Liver (tissue), 9 donors: ENCODE data around the gene NSDHL. TPM values are rescaled to one million over a fixed set of nuclear protein-coding genes. Genes with fewer than 3 reads are reported as not detected.
"Not testable (repeated sequence)": the region's sequence is repeated elsewhere in the genome, so short reads cannot be mapped to it uniquely, and the experiment has no call there.

ENCODE experiments used
- DNase-seq: peaks from one replicate; pipeline ENCODE4 v3.0.0-alpha.2; 2017; ENCODE audit warnings: low spot score
- H3K27ac ChIP-seq, 2 donors: one replicate each; pipeline ENCODE4 v1.7.0; 2013; ENCODE audit warnings: inconsistent platforms in 2 of 2, low read length in 2 of 2, control low read depth in 1 of 2, low read depth in 1 of 2, mild to moderate bottlenecking in 1 of 2
- H3K27me3 ChIP-seq, 4 donors: one replicate each; pipeline versions ENCODE4 v1.6.1 to v1.7.0; 2013; ENCODE audit warnings: low read length in 3 of 4, inconsistent platforms in 1 of 4, mild to moderate bottlenecking in 1 of 4, moderate library complexity in 1 of 4; ENCODE audit not compliant: control insufficient read depth in 4 of 4, insufficient read depth in 4 of 4
- H3K36me3 ChIP-seq, 4 donors: one replicate each; pipeline versions ENCODE4 v1.6.1 to v1.7.0; 2013; ENCODE audit warnings: low read length in 3 of 4, mild to moderate bottlenecking in 3 of 4, low read depth in 1 of 4, moderate library complexity in 1 of 4; ENCODE audit not compliant: control insufficient read depth in 4 of 4, insufficient read depth in 3 of 4
- H3K4me1 ChIP-seq, 4 donors: one replicate each; pipeline versions ENCODE4 v1.6.1 to v1.7.0; 2013; ENCODE audit warnings: low read length in 3 of 4, mild to moderate bottlenecking in 3 of 4, moderate library complexity in 1 of 4; ENCODE audit not compliant: control insufficient read depth in 4 of 4, insufficient read depth in 4 of 4
- H3K4me3 ChIP-seq, 3 donors: one replicate each; pipeline versions ENCODE4 v1.6.1 to v1.7.0; 2013; ENCODE audit warnings: low read length in 3 of 3, control low read depth in 1 of 3, low read depth in 1 of 3, mild to moderate bottlenecking in 1 of 3
- H3K9ac ChIP-seq, 2 donors: one replicate each; pipeline ENCODE4 v1.7.0; 2013; ENCODE audit warnings: low read length in 2 of 2, mild to moderate bottlenecking in 2 of 2, moderate library complexity in 2 of 2, control low read depth in 1 of 2, low read depth in 1 of 2
- H3K9me3 ChIP-seq, 4 donors: one replicate each; pipeline versions ENCODE4 v1.6.1 to v1.7.0; 2013; ENCODE audit warnings: low read length in 3 of 4; ENCODE audit not compliant: control insufficient read depth in 4 of 4
- ATF3 ChIP-seq: IDR thresholded peaks from 2 replicates; pipeline ENCODE4 v1.6.1; 2016; ENCODE audit warnings: antibody characterized with exemption
- CTCF ChIP-seq: fragments of 150-350 bp; IDR thresholded peaks from 2 replicates; pipeline ENCODE4 v1.5.1; 2017; ENCODE audit warnings: improper control_type of control experiment, low read depth, low read length; ENCODE audit not compliant: missing input control
- EGR1 ChIP-seq, 2 donors: IDR thresholded peaks; 2 replicates each; pipeline ENCODE4 v1.6.1; 2016 to 2018; ENCODE audit warnings: antibody characterized with exemption in 2 of 2, low read depth in 2 of 2
- FOXA1 ChIP-seq: IDR thresholded peaks from 2 replicates; pipeline ENCODE4 v1.6.1; 2016; ENCODE audit warnings: antibody characterized with exemption
- FOXA2 ChIP-seq: IDR thresholded peaks from 2 replicates; pipeline ENCODE4 v1.6.1; 2016; ENCODE audit warnings: antibody characterized with exemption
- GABPA ChIP-seq, 2 donors: IDR thresholded peaks in 1 of 2; conservative IDR thresholded peaks in 1 of 2; 2 replicates each; pipeline ENCODE4 v1.6.1; 2016; ENCODE audit warnings: antibody characterized with exemption in 2 of 2, mild to moderate bottlenecking in 1 of 2, moderate library complexity in 1 of 2
- HNF4A ChIP-seq, 2 donors: conservative IDR thresholded peaks; 2 replicates each; pipeline ENCODE4 v1.6.1; 2016; ENCODE audit warnings: antibody characterized with exemption in 2 of 2, mild to moderate bottlenecking in 2 of 2
- HNF4G ChIP-seq: IDR thresholded peaks from 2 replicates; pipeline ENCODE4 v1.6.1; 2016; ENCODE audit warnings: antibody characterized with exemption
- JUND ChIP-seq, 2 donors: IDR thresholded peaks; 2 replicates each; pipeline ENCODE4 v1.6.1; 2016; ENCODE audit warnings: antibody characterized with exemption in 2 of 2
- NR2F2 ChIP-seq: IDR thresholded peaks from 2 replicates; pipeline ENCODE4 v1.6.1; 2016; ENCODE audit warnings: antibody characterized with exemption
- RAD21 ChIP-seq, 2 donors: IDR thresholded peaks; 2 replicates each; pipeline ENCODE4 v1.6.1; 2016; ENCODE audit warnings: antibody characterized with exemption in 2 of 2, mild to moderate bottlenecking in 2 of 2
- REST ChIP-seq: IDR thresholded peaks from 2 replicates; pipeline ENCODE4 v1.6.1; 2016; ENCODE audit warnings: antibody characterized with exemption, mild to moderate bottlenecking
- RXRA ChIP-seq, 2 donors: IDR thresholded peaks; 2 replicates each; pipeline ENCODE4 v1.6.1; 2017 to 2018; ENCODE audit warnings: antibody characterized with exemption in 2 of 2, mild to moderate bottlenecking in 1 of 2
- SP1 ChIP-seq: IDR thresholded peaks from 2 replicates; pipeline ENCODE4 v1.6.1; 2018; ENCODE audit warnings: antibody characterized with exemption, mild to moderate bottlenecking
- TAF1 ChIP-seq: conservative IDR thresholded peaks from 2 replicates; pipeline ENCODE4 v1.6.1; 2016; ENCODE audit warnings: antibody characterized with exemption, mild to moderate bottlenecking
- YY1 ChIP-seq: IDR thresholded peaks from 2 replicates; pipeline ENCODE4 v1.6.1; 2016; ENCODE audit warnings: antibody characterized with exemption, mild to moderate bottlenecking
- ZBTB33 ChIP-seq: IDR thresholded peaks from 2 replicates; pipeline ENCODE4 v1.6.1; 2016; ENCODE audit warnings: antibody characterized with exemption
- WGBS: extraction: QIAGEN DNeasy Blood & Tissue Kit; methylation state at CpG from one replicate; pipeline ENCODE4 v1.1.7; 2013; 5-methylcytosine and 5-hydroxymethylcytosine counted together
- polyA plus RNA-seq, 2 donors: library from polyadenylated mRNA; stranded (reverse) in 1 of 2; unstranded in 1 of 2; fragments of 200-250 nt in 1 of 2; fragments of >200 nt in 1 of 2; fragmentation: Nextera tagmentation in 1 of 2; extraction: Ambion mirVana in 1 of 2; gene quantifications; one replicate each; pipeline versions ENCODE4 v1.2.1 to v1.2.3, GENCODE V29; 2013 to 2015
- total RNA-seq, 2 donors: library from RNA; depleted of rRNA; stranded (reverse); fragments of >200 nt; gene quantifications; one replicate each; pipeline ENCODE4 v1.2.3, GENCODE V29; 2014
- TF ChIP-seq, protein P1 (sequence below): IDR thresholded peaks from 2 replicates; pipeline ENCODE4 v1.6.1; 2016; ENCODE audit warnings: antibody characterized with exemption
- donor health status: healthy.
- donor health status: healthy.
- donor health status: healthy.
- donor health status: healthy.
- donor health status: healthy.

Gene NSDHL
- total RNA-seq (10 to 100 TPM; 42.6 to 63.6 TPM), polyA plus RNA-seq (10 to 100 TPM; 23.8 to 34.6 TPM)

GRCh38 chrX:152830312-152831305, at the start of gene NSDHL, which contains the start of gene CETN2:
Gene NSDHL (plus strand): TSS chrX:152831063. CDS start chrX:152846325, 15,262 bp downstream.
Gene CETN2 (minus strand): TSS chrX:152830757. CDS start chrX:152830710, 47 bp downstream.
- Histone ChIP-seq H3K4me3 (peak within 1 kb of the TSS; percentile 67 to 89 (median 78)), H3K27ac (peak within 1 kb of the TSS; percentile 56 to 77), H3K9ac (peak within 1 kb of the TSS; percentile 30 to 89), H3K9me3 (no peaks in the 10 kb centered on the region), H3K27me3 (no peaks in the 10 kb centered on the region), H3K4me1 (peaks cover 4 to 35% (median 25%) of the 10 kb centered on the region in 4 donors), H3K36me3 (peaks cover 0 to 3% (median 1%) of the 10 kb centered on the region in 4 donors)
- WGBS: under 1% methylated on average over 71 of the region's 71 CpGs
- DNase-seq: peak; percentile 94
- TF ChIP-seq GABPA (IDR thresholded peaks at IDR 0.05 in 1 of 2, conservative IDR thresholded peaks at IDR 0.05 in 1 of 2) (no peak), FOXA1 (no peak), CTCF (no peak), YY1 (peak; percentile 60), ZBTB33 (peak; percentile 95), RXRA (IDR thresholded peaks at IDR 0.05) (peak in 1 of 2 donors; percentile 39), FOXA2 (no peak), HNF4G (no peak), TAF1 (no peak), NR2F2 (no peak), REST (peak; percentile 47), JUND (IDR thresholded peaks at IDR 0.05) (no peak), HNF4A (conservative IDR thresholded peaks at IDR 0.05) (no peak), RAD21 (IDR thresholded peaks at IDR 0.05) (no peak), EGR1 (IDR thresholded peaks at IDR 0.05; ENCODE audit: low read depth in 2 of 2) (no peak), ATF3 (no peak), SP1 (peak; percentile 86)
- TF ChIP-seq, protein P1, sequence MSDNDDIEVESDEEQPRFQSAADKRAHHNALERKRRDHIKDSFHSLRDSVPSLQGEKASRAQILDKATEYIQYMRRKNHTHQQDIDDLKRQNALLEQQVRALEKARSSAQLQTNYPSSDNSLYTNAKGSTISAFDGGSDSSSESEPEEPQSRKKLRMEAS: no peak

DNA sequence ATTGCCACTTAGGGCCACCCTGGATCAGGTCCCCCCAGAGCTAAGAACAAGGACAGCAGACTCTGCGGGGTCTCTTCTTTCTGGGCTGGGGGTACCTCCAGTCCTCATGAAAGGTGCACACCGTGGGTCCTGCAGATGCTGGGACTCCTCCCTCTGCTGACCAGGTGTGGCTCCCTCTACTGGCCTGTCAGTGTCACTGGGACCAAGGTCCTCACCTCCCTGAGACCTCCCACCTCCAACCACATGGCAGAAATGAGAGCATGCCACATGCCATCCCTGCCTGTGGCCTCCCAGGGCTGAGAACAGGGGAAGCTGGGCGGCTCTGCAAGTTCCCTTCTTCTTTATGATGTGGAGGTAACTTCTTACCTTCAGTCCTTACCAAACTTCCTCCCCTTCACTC, 43.8 kb upstream of the NSDHL start:
- not testable (repeated sequence) for H3K27me3 ChIP-seq
- no CpG with 5 or more reads among the region's 3 CpGs for WGBS

More for the DNA sequence above, 43.8 kb upstream of the NSDHL start:
- H3K4me3 ChIP-seq, H3K4me1 ChIP-seq, H3K27ac ChIP-seq, DNase-seq, H3K9me3 ChIP-seq, H3K9ac ChIP-seq, H3K36me3 ChIP-seq: not testable (repeated sequence)
